HL-60 (cell line): ENCODE measurements around the gene SERF2.
"Not testable (repeated sequence)": the region's sequence is repeated elsewhere in the genome, so short reads cannot be mapped to it uniquely, and the experiment has no call there.

Experiments used
- DNase-seq, 2 experiments: peaks; one replicate each; pipeline ENCODE4 v3.0.0-alpha.2; 2010 to 2020; ENCODE audit warnings: low read depth in 1 of 2, low spot score in 1 of 2
- H3K27ac ChIP-seq: fragments of 250-450 bp; sonication (Bioruptor Pico); replicated peaks from 2 replicates; pipeline ENCODE4 v1.5.1; 2020; ENCODE audit warnings: mild to moderate bottlenecking, moderate library complexity
- H3K27me3 ChIP-seq: fragments of 250-450 bp; sonication (Bioruptor Pico); 2 replicates; pipeline ENCODE4 v1.5.1; 2021; ENCODE audit warnings: mild to moderate bottlenecking, moderate library complexity; ENCODE audit not compliant: insufficient read depth, poor library complexity, severe bottlenecking
- H3K4me3 ChIP-seq: replicated peaks from 2 replicates; pipeline ENCODE4 v1.5.1; 2011; ENCODE audit warnings: mild to moderate bottlenecking, control low read depth, low read length; ENCODE audit not compliant: insufficient read depth
- GABPA ChIP-seq: IDR thresholded peaks from 2 replicates; pipeline ENCODE4 v1.6.1; 2012; ENCODE audit warnings: low read depth
- POLR2AphosphoS5 ChIP-seq: IDR thresholded peaks from 2 replicates; pipeline ENCODE4 v1.6.1; 2012; ENCODE audit warnings: low read depth
- REST ChIP-seq: IDR thresholded peaks from 2 replicates; pipeline ENCODE4 v1.6.1; 2012; ENCODE audit warnings: low read depth; ENCODE audit not compliant: insufficient replicate concordance
- SPI1 ChIP-seq: IDR thresholded peaks from 2 replicates; pipeline ENCODE4 v1.6.1; 2012; ENCODE audit warnings: low read depth, mild to moderate bottlenecking, borderline replicate concordance
- TF ChIP-seq, protein P1 (sequence below): IDR thresholded peaks from one replicate; pipeline ENCODE4 v1.5.1; 2011; ENCODE audit warnings: low read length, control low read depth, inconsistent platforms; ENCODE audit not compliant: insufficient read depth

Gene SERF2

GRCh38 chr15:43800286-43801141 lies 8.4 kb downstream of the SERF2 start, which contains the start of gene HYPK:
TSS of gene HYPK (plus strand) at chr15:43800599. CDS start at chr15:43800623, 24 bp downstream.
- H3K4me3 ChIP-seq = peak within 1 kb of the TSS; percentile 98
- H3K27ac ChIP-seq = peak within 1 kb of the TSS; percentile 80
- peak; percentile 67 to 93 for DNase-seq
- no peaks in the 10 kb centered on the region for H3K27me3 ChIP-seq
- TF ChIP-seq REST (no peak), SPI1 (peak; percentile 36; the same call in 1 of the 2 replicates), POLR2AphosphoS5 (peak; percentile 93), GABPA (peak; percentile 85)

- not testable (repeated sequence) for H3K27ac ChIP-seq, DNase-seq
These were observed 10.6 kb downstream of the SERF2 start for GRCh38 chr15:43802676-43803075.

GRCh38 chr15:43808435-43808950 lies 16.4 kb downstream of the SERF2 start:
- H3K27ac ChIP-seq = no peak overlapping the region

More at GRCh38 chr15:43802676-43803075, 10.6 kb downstream of the SERF2 start:
- not testable (repeated sequence) for H3K4me3 ChIP-seq, H3K27me3 ChIP-seq

More at GRCh38 chr15:43808435-43808950, 16.4 kb downstream of the SERF2 start:
- Histone ChIP-seq H3K4me3 (no peak overlapping the region), H3K27me3 (no peaks in the 10 kb centered on the region)
- TF ChIP-seq REST (no peak), POLR2AphosphoS5 (no peak), GABPA (no peak), SPI1 (no peak)
- TF ChIP-seq, protein P1, sequence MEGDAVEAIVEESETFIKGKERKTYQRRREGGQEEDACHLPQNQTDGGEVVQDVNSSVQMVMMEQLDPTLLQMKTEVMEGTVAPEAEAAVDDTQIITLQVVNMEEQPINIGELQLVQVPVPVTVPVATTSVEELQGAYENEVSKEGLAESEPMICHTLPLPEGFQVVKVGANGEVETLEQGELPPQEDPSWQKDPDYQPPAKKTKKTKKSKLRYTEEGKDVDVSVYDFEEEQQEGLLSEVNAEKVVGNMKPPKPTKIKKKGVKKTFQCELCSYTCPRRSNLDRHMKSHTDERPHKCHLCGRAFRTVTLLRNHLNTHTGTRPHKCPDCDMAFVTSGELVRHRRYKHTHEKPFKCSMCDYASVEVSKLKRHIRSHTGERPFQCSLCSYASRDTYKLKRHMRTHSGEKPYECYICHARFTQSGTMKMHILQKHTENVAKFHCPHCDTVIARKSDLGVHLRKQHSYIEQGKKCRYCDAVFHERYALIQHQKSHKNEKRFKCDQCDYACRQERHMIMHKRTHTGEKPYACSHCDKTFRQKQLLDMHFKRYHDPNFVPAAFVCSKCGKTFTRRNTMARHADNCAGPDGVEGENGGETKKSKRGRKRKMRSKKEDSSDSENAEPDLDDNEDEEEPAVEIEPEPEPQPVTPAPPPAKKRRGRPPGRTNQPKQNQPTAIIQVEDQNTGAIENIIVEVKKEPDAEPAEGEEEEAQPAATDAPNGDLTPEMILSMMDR = no peak
- no peak for DNase-seq
